AG04450 (cell line): Measurements from ENCODE around the gene MYO10. TPM values are rescaled to one million over a fixed set of nuclear protein-coding genes. Genes with fewer than 3 reads are reported as not detected.

ENCODE experiments used
- CTCF ChIA-PET: fragments of 300-600, 350-600 bp; formaldehyde crosslinking; extraction: SDS; loops from one replicate; lab custom pipeline; 2022; ENCODE audit warnings: antibody characterized with exemption, inconsistent platforms; lab: Charles Lee
- POLR2A ChIA-PET: fragments of 350-600 bp; formaldehyde crosslinking; extraction: SDS; loops from one replicate; lab custom pipeline; 2021; ENCODE audit warnings: antibody characterized with exemption, inconsistent platforms; lab: Yijun Ruan, JAX
- DNase-seq: peaks from one replicate; pipeline ENCODE4 v3.0.0-alpha.2; 2011; ENCODE audit warnings: low read depth, low spot score
- H3K27ac ChIP-seq: one replicate; pipeline ENCODE4 v1.5.1; 2012; ENCODE audit warnings: low read depth, low read length, control low read depth
- H3K27me3 ChIP-seq: one replicate; pipeline ENCODE4 v1.6.0; 2012; ENCODE audit warnings: low read length; ENCODE audit not compliant: control insufficient read depth, insufficient read depth
- H3K4me3 ChIP-seq: 2 replicates; pipeline ENCODE4 v1.5.1; 2011; ENCODE audit warnings: mild to moderate bottlenecking, low read depth, low read length, control low read depth
- H3K9me3 ChIP-seq: 2 replicates; pipeline ENCODE4 v1.5.1; 2012; ENCODE audit warnings: low read length; ENCODE audit not compliant: control insufficient read depth, insufficient read depth
- CTCF ChIP-seq: IDR thresholded peaks from 2 replicates; pipeline ENCODE4 v1.5.1; 2011; ENCODE audit warnings: low read depth, low read length, control low read depth, inconsistent platforms
- polyA plus RNA-seq: library from polyadenylated mRNA; depleted of rRNA; stranded (reverse); fragments of >200 nt; gene quantifications from 2 replicates; pipeline ENCODE4 v1.2.3, GENCODE V29; 2011
- small RNA-seq: library from RNA; depleted of rRNA; stranded (forward); fragments of <200 nt; gene quantifications from one replicate; pipeline ENCODE3, GENCODE V24; 2012; ENCODE audit warnings: low read depth; ENCODE audit not compliant: insufficient read length

The MYO10 gene
- polyA plus RNA-seq, 1 experiment: 37.0 TPM

GRCh38 chr5:16616536-16617273 is 319.4 kb downstream of the MYO10 start, which contains the start of gene RETREG1:
RETREG1 (minus strand) TSS chr5:16616997; CDS start chr5:16616971, 26 bp downstream.
- DNase-seq: no peak
- Histone ChIP-seq H3K4me3 (peak within 1 kb of the TSS; percentile 51), H3K27me3 (peaks cover 31% of the 10 kb centered on the region), H3K9me3 (no peaks in the 10 kb centered on the region), H3K27ac (no peak within 1 kb of the TSS)
- ChIA-PET POLR2A (no interaction called here), CTCF (no interaction called here)
- no peak for TF ChIP-seq CTCF

- no peaks in the 10 kb centered on the region for H3K9me3 ChIP-seq
- H3K27me3 ChIP-seq: peaks cover 27% of the 10 kb centered on the region
- no peak for DNase-seq
- ChIA-PET CTCF (no interaction called here), POLR2A (no interaction called here)
- peak overlapping the region; percentile 51 for H3K4me3 ChIP-seq
- TF ChIP-seq CTCF: no peak
- no peak overlapping the region for H3K27ac ChIP-seq
These were observed 320.1 kb downstream of the MYO10 start for GRCh38 chr5:16615741-16616535.

DNA sequence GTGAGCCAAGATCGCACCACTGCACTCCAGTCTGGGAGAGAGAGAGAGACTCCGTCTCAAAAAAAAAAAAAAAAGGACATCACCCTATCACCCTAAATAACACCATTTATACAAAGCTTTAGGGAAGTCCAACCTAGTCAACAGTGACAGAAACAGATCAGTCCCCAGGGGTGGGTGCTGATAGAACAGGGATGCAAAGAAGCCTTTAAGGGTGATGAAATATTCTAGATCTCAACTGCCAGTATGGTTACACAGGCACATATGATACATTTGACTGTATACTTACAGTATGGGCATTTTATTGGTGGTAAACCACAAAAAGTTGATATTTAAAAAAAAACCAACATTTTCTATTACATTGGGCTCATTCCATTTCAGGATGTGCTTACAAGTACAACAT is 324.1 kb downstream of the MYO10 start:
- DNase-seq: no peak
- POLR2A ChIA-PET: no interaction called here
- CTCF ChIA-PET: no interaction called here
- TF ChIP-seq CTCF: no peak
- Histone ChIP-seq H3K9me3 (no peaks in the 10 kb centered on the region), H3K27me3 (peaks cover 15% of the 10 kb centered on the region), H3K4me3 (no peak overlapping the region), H3K27ac (no peak overlapping the region)

Small RNA genes within 50 kb of the gene (small RNA-seq; reads per million reads assigned to genes)
- gene RF00019: not detected
- gene RNA5SP179: not detected
- gene RNU6-660P: not detected
